ENCODE data around the gene EEF1A2.

The EEF1A2 gene

GRCh38 chr20:63539092-63539430 is 40.2 kb upstream of the EEF1A2 start:
- Histone ChIP-seq H3K4me3 (replicated peaks; ENCODE audit: low read depth, low read length) (no peak overlapping the region), H3K36me3 (ENCODE audit: control insufficient read depth, insufficient read depth, low read length) (no peaks in the 10 kb centered on the region), H3K27me3 (replicated peaks; ENCODE audit: control insufficient read depth, insufficient read depth, low read length) (no peaks in the 10 kb centered on the region)
- DNase-seq (ENCODE audit: extremely low read depth, insufficient read length), result no peak
- TF ChIP-seq, protein P1, sequence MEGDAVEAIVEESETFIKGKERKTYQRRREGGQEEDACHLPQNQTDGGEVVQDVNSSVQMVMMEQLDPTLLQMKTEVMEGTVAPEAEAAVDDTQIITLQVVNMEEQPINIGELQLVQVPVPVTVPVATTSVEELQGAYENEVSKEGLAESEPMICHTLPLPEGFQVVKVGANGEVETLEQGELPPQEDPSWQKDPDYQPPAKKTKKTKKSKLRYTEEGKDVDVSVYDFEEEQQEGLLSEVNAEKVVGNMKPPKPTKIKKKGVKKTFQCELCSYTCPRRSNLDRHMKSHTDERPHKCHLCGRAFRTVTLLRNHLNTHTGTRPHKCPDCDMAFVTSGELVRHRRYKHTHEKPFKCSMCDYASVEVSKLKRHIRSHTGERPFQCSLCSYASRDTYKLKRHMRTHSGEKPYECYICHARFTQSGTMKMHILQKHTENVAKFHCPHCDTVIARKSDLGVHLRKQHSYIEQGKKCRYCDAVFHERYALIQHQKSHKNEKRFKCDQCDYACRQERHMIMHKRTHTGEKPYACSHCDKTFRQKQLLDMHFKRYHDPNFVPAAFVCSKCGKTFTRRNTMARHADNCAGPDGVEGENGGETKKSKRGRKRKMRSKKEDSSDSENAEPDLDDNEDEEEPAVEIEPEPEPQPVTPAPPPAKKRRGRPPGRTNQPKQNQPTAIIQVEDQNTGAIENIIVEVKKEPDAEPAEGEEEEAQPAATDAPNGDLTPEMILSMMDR (IDR thresholded peaks at IDR 0.05; ENCODE audit: insufficient read depth, low read length, poor library complexity, severe bottlenecking), result no peak

GRCh38 chr20:63538204-63539091 is 39.6 kb upstream of the EEF1A2 start:
- Histone ChIP-seq H3K36me3 (ENCODE audit: control insufficient read depth, insufficient read depth, low read length) (no peaks in the 10 kb centered on the region), H3K27me3 (replicated peaks; ENCODE audit: control insufficient read depth, insufficient read depth, low read length) (no peaks in the 10 kb centered on the region), H3K4me3 (replicated peaks; ENCODE audit: low read depth, low read length) (peak overlapping the region; percentile 44)
- DNase-seq (ENCODE audit: extremely low read depth, insufficient read length), result no peak
- TF ChIP-seq, protein P1 (IDR thresholded peaks at IDR 0.05; ENCODE audit: insufficient read depth, low read length, poor library complexity, severe bottlenecking), result no peak

DNA sequence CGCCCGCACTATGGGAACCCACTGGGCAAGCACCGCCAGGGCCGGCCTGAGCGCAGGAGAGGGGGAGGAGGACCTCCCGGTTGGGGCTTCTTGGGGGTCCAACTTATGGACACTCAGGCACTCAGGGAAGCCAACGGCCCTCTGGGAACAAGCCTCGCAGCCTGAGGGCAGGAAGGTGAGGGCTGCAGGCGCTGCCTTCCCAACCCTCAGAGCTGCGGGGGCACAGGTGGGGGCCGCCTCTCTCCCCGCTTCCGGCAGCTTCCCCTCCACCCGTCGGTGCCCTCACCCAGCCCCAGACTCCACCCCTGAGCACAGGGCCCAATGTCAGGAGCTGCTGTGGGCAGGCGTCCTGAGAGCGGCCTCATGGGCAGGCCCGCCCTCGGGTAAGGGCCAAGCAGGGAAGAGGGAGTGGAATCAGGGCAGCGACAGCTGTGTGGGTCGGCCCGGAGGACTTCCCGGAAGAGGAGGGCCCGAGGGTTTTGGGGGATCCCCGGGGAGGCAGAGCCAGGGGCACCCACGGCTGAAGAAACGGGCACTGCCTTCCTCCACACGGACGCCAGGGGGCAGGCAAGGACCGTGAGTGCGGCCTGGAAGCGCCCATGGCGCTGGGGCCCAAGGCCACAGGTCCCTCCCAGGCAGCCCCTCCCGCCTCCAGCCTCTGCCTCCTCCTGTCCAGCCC is 38.8 kb upstream of the EEF1A2 start:
- Histone ChIP-seq H3K27me3 (replicated peaks; ENCODE audit: control insufficient read depth, insufficient read depth, low read length) (no peaks in the 10 kb centered on the region), H3K4me3 (replicated peaks; ENCODE audit: low read depth, low read length) (peak overlapping the region; percentile 63), H3K36me3 (ENCODE audit: control insufficient read depth, insufficient read depth, low read length) (no peaks in the 10 kb centered on the region)
- TF ChIP-seq, protein P1 (IDR thresholded peaks at IDR 0.05; ENCODE audit: insufficient read depth, low read length, poor library complexity, severe bottlenecking), result peak; percentile 93
- peak; percentile 95 for DNase-seq (ENCODE audit: extremely low read depth, insufficient read length)

GRCh38 chr20:63536997-63537524 is 38.2 kb upstream of the EEF1A2 start, which contains the start of gene PTK6:
Gene PTK6, minus strand, starts transcription at chr20:63537376. Its CDS starts 62 bp downstream, at chr20:63537314.
- Histone ChIP-seq H3K27me3 (replicated peaks; ENCODE audit: control insufficient read depth, insufficient read depth, low read length) (no peaks in the 10 kb centered on the region), H3K36me3 (ENCODE audit: control insufficient read depth, insufficient read depth, low read length) (no peaks in the 10 kb centered on the region), H3K4me3 (replicated peaks; ENCODE audit: low read depth, low read length) (peak within 1 kb of the TSS; percentile 63)
- TF ChIP-seq, protein P1 (IDR thresholded peaks at IDR 0.05; ENCODE audit: insufficient read depth, low read length, poor library complexity, severe bottlenecking), result no peak
- no peak for DNase-seq (ENCODE audit: extremely low read depth, insufficient read length)

DNA sequence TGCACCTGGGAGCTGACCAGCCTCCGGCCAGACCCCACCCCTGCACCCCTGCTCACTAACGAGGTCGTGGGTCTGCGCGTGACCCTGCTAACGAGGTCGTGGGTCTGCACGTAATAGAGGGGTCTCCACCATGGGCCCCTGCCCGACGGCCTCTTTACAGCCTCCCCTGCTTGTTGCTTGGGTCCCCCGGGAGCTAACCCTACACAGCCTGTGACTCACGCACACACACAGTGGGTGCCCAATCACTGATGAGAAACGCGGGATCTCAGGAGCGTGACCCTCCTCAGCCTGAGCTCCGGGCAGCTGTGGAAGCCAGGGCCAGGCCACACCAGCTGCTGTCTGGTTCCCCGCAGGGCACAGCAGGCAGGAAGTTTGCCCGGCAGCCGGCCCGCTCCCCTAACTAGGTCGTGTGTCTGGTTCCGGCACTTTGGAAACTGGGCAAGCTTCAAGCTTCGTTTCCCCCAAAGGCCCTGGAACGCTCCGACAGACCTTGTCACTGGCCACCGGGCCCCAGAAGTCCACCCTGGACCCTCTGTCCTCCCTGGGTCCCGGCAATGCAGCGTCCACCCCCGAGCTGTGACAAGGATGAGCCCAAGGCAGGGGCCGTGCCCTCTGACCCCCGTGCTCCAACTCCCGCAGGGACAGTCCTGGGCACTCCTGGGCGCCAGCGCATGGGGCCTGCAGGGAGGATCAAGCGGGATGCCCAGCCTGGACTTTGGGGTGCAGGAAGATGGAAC is 37.5 kb upstream of the EEF1A2 start:
- Histone ChIP-seq H3K27me3 (replicated peaks; ENCODE audit: control insufficient read depth, insufficient read depth, low read length) (no peaks in the 10 kb centered on the region), H3K36me3 (ENCODE audit: control insufficient read depth, insufficient read depth, low read length) (no peaks in the 10 kb centered on the region), H3K4me3 (replicated peaks; ENCODE audit: low read depth, low read length) (peak overlapping the region; percentile 63; the same call in 1 of the 2 replicates)
- DNase-seq (ENCODE audit: extremely low read depth, insufficient read length), result peak; percentile 13
- TF ChIP-seq, protein P1 (IDR thresholded peaks at IDR 0.05; ENCODE audit: insufficient read depth, low read length, poor library complexity, severe bottlenecking), result no peak
